ENCODE data around the gene RAB5A. TPM values are rescaled to one million over a fixed set of nuclear protein-coding genes. Genes with fewer than 3 reads are reported as not detected.
"Not testable (repeated sequence)": the region's sequence is repeated elsewhere in the genome, so short reads cannot be mapped to it uniquely, and the experiment has no call there.

RAB5A gene
- total RNA-seq, 1 donor from 2014 or later, result 49.5 TPM

- H3K9me3 Mint-ChIP-seq, result no peaks in the 10 kb centered on the region
- no peak for DNase-seq (ENCODE audit: low spot score)
- H3K27me3 Mint-ChIP-seq (ENCODE audit: low read depth), result no peaks in the 10 kb centered on the region
- intact Hi-C loops (cut with micrococcal nuclease), result no loop called here
- no peaks in the 10 kb centered on the region for H3K36me3 Mint-ChIP-seq (ENCODE audit: low read depth)
- no peak overlapping the region for H3K27ac Mint-ChIP-seq
- no peaks in the 10 kb centered on the region for H3K4me1 Mint-ChIP-seq (ENCODE audit: low read depth)
- H3K4me3 Mint-ChIP-seq (ENCODE audit: low read depth), result no peak overlapping the region
Observed at GRCh38 chr3:20013396-20013795, 66.5 kb downstream of the RAB5A start.

DNA sequence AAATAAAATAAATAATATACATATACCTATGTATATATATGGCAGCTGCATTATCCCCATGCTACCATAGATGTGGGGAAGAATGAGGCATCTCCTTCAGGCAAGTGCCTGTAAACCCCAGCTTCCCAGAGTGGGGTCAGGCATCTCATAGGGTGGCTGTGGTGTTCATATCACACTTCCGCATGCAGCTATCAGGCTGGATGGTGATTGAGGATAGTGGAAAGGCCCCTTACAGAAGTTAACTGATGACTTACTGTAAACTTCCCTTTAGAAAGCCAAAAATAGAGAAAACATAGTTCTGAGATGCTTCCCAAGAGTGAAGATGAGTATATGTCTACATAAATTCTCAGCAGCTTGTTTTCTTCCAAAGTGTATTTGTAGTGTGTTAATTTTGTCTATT is 68.6 kb downstream of the RAB5A start:
- Mint-ChIP-seq H3K27ac (no peak overlapping the region), H3K9me3 (no peaks in the 10 kb centered on the region), H3K4me1 (ENCODE audit: low read depth) (no peaks in the 10 kb centered on the region), H3K36me3 (ENCODE audit: low read depth) (no peaks in the 10 kb centered on the region), H3K4me3 (ENCODE audit: low read depth) (no peak overlapping the region), H3K27me3 (ENCODE audit: low read depth) (no peaks in the 10 kb centered on the region)
- intact Hi-C loops (cut with micrococcal nuclease), result no loop called here
- DNase-seq (ENCODE audit: low spot score), result no peak

DNA sequence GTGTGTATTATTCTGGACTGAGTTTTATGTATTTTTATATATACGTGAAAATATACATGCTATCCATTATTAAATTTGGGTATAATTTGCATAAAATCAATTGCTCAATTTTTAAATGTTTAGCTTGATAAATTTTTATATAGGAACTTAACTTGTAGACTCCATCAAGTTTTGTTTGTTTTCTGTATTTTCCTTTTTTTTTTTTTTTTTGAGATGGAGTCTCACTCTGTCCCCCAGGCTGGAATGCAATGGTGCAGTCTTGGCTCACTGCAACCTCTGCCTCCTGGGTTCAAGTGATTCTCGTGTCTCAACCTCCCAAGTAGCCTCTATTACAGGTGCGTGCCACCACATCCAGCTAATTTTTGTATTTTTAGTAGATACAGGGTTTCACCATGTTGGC is 69.2 kb downstream of the RAB5A start:
- H3K9me3 Mint-ChIP-seq; H3K4me1 Mint-ChIP-seq (ENCODE audit: low read depth); intact Hi-C loops (cut with micrococcal nuclease); H3K27ac Mint-ChIP-seq; H3K36me3 Mint-ChIP-seq (ENCODE audit: low read depth); H3K27me3 Mint-ChIP-seq (ENCODE audit: low read depth); DNase-seq (ENCODE audit: low spot score); H3K4me3 Mint-ChIP-seq (ENCODE audit: low read depth): not testable (repeated sequence)

GRCh38 chr3:20022954-20023622 is 76.2 kb downstream of the RAB5A start:
- no peak for DNase-seq (ENCODE audit: low spot score)

DNA sequence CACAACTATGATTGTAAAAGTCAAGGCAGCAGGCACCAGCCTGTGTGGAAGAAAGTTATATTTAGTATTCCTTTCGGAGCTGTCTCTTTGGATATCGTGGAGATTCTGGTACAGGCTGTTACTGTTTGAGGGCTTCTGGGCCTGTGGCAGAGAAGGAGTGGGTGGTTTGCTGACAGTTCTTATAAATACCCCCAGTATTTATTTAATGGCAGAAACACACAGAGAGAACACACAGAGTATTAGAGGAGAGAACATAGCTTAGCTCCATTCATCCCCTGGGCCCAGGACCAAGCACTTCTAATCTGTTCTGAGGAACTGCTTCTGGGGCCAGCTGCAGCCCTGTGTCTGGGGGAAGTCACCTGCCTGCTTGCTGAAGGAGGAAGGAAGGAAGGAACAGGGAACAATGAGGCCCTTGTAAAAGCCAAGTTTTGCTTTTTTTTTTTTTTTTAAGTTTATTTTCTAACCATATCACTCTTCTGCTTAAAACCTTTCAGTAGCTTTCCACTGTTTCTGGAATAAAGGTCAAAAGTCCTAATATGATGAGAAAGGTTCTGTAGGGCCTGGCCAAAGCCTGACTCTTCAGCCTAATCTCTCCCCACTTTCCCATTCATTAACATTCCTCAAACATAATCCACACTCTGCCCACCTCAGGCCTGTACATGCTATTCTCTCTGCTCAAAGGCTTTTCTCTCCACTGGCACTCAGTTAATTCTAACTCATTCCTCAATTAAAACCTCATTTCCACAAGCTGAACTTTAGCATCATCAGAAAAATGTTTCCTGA is 76.9 kb downstream of the RAB5A start:
- Mint-ChIP-seq H3K9me3 (no peaks in the 10 kb centered on the region), H3K4me3 (ENCODE audit: low read depth) (no peak overlapping the region), H3K27ac (no peak overlapping the region), H3K36me3 (ENCODE audit: low read depth) (no peaks in the 10 kb centered on the region), H3K4me1 (ENCODE audit: low read depth) (no peaks in the 10 kb centered on the region), H3K27me3 (ENCODE audit: low read depth) (no peaks in the 10 kb centered on the region)
- intact Hi-C loops (cut with micrococcal nuclease), result no loop called here
- DNase-seq (ENCODE audit: low spot score), result no peak

More at GRCh38 chr3:20022954-20023622, 76.2 kb downstream of the RAB5A start:
- Mint-ChIP-seq H3K36me3 (ENCODE audit: low read depth) (no peaks in the 10 kb centered on the region), H3K9me3 (no peaks in the 10 kb centered on the region), H3K27ac (no peak overlapping the region), H3K4me1 (ENCODE audit: low read depth) (no peaks in the 10 kb centered on the region), H3K27me3 (ENCODE audit: low read depth) (no peaks in the 10 kb centered on the region), H3K4me3 (ENCODE audit: low read depth) (no peak overlapping the region)
- intact Hi-C loops (cut with micrococcal nuclease), result no loop called here

DNA sequence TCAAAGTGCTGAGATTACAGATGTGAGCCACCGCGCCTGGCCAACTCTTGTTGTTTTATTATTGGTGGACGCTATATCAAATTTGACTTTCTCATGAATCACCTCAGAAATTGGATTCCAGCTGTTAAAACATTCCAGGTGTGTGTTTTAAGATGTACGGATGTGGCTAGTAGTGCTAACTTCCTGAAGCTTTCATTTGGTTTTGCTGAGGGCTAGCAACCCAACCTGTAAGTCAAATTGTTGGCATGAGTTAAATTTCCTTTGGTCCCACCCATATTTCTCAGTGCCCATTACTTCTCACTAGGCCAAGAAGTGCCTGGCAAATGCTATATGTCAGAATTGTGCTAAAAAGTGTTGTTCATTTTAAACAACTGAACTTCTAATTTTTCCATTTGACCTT is 80.2 kb downstream of the RAB5A start:
- intact Hi-C loops (cut with micrococcal nuclease), result no loop called here
- no peaks in the 10 kb centered on the region for H3K27me3 Mint-ChIP-seq (ENCODE audit: low read depth)
- no peak for DNase-seq (ENCODE audit: low spot score)
- no peak overlapping the region for H3K4me3 Mint-ChIP-seq (ENCODE audit: low read depth)
- H3K9me3 Mint-ChIP-seq, result no peaks in the 10 kb centered on the region
- no peaks in the 10 kb centered on the region for H3K36me3 Mint-ChIP-seq (ENCODE audit: low read depth)
- no peak overlapping the region for H3K27ac Mint-ChIP-seq
- H3K4me1 Mint-ChIP-seq (ENCODE audit: low read depth), result no peaks in the 10 kb centered on the region

- H3K27me3 Mint-ChIP-seq (ENCODE audit: low read depth), result no peaks in the 10 kb centered on the region
- DNase-seq (ENCODE audit: low spot score), result no peak
- H3K36me3 Mint-ChIP-seq (ENCODE audit: low read depth), result no peaks in the 10 kb centered on the region
- no peaks in the 10 kb centered on the region for H3K9me3 Mint-ChIP-seq
- intact Hi-C loops (cut with micrococcal nuclease), result no loop called here
- H3K27ac Mint-ChIP-seq, result no peak overlapping the region
- H3K4me1 Mint-ChIP-seq (ENCODE audit: low read depth), result no peaks in the 10 kb centered on the region
- no peak overlapping the region for H3K4me3 Mint-ChIP-seq (ENCODE audit: low read depth)
Observed at GRCh38 chr3:20028905-20029331, 82.0 kb downstream of the RAB5A start.

DNA sequence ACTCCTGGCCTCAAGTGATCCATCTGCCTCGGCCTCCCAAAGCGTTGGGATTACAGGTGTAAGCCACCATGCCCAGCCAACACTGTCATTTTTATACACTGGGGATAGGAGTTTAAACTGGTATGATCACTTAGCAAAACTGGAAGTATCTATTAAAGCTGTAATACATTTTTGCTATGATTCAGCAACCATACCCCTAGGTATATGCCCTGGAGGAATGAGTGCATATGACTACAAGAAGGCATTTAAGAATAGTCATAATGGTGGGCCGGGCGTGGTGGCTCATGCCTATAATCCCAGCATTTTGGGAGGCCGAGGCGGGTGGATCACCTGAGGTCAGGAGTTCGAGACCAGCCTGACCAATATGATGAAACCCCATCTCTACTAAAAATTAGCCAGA is 85.0 kb downstream of the RAB5A start:
- not testable (repeated sequence) for H3K4me1 Mint-ChIP-seq (ENCODE audit: low read depth); H3K4me3 Mint-ChIP-seq (ENCODE audit: low read depth)

More for the DNA sequence above, 85.0 kb downstream of the RAB5A start:
- DNase-seq (ENCODE audit: low spot score); H3K9me3 Mint-ChIP-seq; H3K27me3 Mint-ChIP-seq (ENCODE audit: low read depth); H3K36me3 Mint-ChIP-seq (ENCODE audit: low read depth); intact Hi-C loops (cut with micrococcal nuclease); H3K27ac Mint-ChIP-seq: not testable (repeated sequence)

Other genes with a start within 250 kb of the RAB5A start
- gene EFHB, start 12.9 kb upstream of the RAB5A start, total RNA-seq, result 0.94 TPM in 1 of 2 replicates, not detected in the other
- gene PP2D1, start 65.2 kb downstream of the RAB5A start, total RNA-seq, result not detected in 2 replicates
- gene KAT2B, start 93.3 kb downstream of the RAB5A start, total RNA-seq, result 10.9 and 12.1 TPM in 2 replicates
- gene SGO1, start 239.1 kb downstream of the RAB5A start, total RNA-seq, result 19.2 and 20.8 TPM in 2 replicates

All from activated T-helper 2 cell treated with anti-CD3 and anti-CD28 coated beads, Interferon-gamma antibody, Interleukin-2, Interleukin-4, amounts not matched to agents 10 μg/mL and 5 μg/mL and 100 μg/mL, durations not matched to agents 14 hours and 24 hours and 36 hours (primary cell).